ENCODE results near the gene KIAA1958.

GRCh38 chr9:112647596-112647995, 161.0 kb downstream of the KIAA1958 start:
- TF ChIP-seq, protein P1, sequence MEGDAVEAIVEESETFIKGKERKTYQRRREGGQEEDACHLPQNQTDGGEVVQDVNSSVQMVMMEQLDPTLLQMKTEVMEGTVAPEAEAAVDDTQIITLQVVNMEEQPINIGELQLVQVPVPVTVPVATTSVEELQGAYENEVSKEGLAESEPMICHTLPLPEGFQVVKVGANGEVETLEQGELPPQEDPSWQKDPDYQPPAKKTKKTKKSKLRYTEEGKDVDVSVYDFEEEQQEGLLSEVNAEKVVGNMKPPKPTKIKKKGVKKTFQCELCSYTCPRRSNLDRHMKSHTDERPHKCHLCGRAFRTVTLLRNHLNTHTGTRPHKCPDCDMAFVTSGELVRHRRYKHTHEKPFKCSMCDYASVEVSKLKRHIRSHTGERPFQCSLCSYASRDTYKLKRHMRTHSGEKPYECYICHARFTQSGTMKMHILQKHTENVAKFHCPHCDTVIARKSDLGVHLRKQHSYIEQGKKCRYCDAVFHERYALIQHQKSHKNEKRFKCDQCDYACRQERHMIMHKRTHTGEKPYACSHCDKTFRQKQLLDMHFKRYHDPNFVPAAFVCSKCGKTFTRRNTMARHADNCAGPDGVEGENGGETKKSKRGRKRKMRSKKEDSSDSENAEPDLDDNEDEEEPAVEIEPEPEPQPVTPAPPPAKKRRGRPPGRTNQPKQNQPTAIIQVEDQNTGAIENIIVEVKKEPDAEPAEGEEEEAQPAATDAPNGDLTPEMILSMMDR (IDR thresholded peaks at IDR 0.05), result no peak
- no peak for TF ChIP-seq POLR2A (IDR thresholded peaks at IDR 0.05)
